Right renal cortex interstitium (tissue), 3 donors: Measurements from ENCODE around the gene ECE2. TPM values are rescaled to one million over a fixed set of nuclear protein-coding genes. Genes with fewer than 3 reads are reported as not detected.

Experiments
- DNase-seq, 3 donors: peaks; one replicate each; pipeline ENCODE4 v3.0.0-alpha.2; 2013; ENCODE audit warnings: low read depth in 3 of 3, low spot score in 2 of 3
- polyA plus RNA-seq, 3 donors: library from polyadenylated mRNA; unstranded; fragments of 120-200 nt; gene quantifications; one replicate each; pipeline ENCODE4 v1.2.1, GENCODE V29; 2013; ENCODE audit not compliant: insufficient read length in 3 of 3

Gene ECE2
- under 1 TPM in 1 of 3 donors, not detected in 2; 0.10 TPM for polyA plus RNA-seq

DNA sequence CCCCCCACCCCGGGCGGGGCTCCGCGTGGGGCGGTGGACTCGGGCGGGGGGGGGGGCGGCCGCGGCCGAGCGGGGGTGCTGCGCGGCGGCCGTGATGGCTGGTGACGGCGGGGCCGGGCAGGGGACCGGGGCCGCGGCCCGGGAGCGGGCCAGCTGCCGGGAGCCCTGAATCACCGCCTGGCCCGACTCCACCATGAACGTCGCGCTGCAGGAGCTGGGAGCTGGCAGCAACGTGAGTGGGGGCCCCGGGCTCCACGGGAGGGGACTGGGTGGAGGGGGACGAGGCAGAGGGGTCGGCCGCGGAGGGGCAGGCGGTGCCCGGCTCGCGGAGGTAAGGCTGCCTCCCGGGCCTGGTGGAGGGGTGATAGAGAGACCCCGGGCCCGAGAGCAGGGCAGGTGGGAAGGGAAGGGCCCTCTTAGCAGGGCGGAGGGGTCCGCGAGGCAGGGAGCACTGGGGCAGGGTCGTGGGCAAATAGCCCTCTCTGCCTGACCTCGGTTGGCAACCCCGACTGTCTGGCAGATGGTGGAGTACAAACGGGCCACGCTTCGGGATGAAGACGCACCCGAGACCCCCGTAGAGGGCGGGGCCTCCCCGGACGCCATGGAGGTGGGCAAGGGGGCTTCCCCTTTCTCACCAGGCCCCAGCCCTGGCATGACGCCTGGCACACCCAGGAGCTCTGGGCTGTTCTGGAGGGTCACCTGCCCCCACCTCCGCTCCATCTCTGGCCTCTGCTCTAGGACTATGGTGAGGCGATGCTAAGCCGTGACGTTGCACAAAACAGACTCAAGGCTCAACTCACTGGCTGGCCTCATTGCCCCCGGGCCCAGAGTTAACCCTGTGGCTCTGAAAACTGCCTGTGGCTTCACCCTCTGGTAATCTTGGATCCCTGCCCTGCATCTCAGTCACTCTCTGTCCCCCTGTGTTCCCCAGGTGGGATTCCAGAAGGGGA, at the start of gene ECE2:
TSS of gene ECE2 (plus strand) at position 62 of the 950 bp plus-strand sequence. CDS start at position 194, 132 bp downstream.
- no peak for DNase-seq

DNA sequence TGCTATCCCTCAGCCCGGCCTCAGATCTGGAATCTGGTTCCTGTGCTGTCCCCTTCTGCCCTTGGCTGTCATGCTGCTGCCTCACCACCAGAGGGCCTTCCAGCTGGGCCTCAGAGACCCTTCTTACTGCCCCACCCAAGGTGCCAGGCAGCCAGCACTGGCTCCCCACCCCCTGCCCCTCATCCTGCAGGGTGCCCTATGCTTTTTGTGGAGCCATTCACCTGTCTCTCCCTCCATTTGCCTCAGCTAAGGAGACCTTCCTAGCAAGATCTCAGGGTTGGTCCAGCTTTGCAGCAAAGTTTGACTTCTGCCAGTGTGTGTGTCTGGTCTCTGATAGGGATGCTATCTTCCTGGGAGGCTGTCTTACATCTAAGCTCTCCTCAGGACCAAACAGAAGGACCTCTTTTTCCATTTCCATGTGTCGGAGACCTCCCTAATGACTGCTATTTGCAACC, 48.3 kb upstream of the ECE2 start:
- no peak for DNase-seq

GRCh38 chr3:184228376-184229137, 47.3 kb upstream of the ECE2 start:
- no peak for DNase-seq

DNA sequence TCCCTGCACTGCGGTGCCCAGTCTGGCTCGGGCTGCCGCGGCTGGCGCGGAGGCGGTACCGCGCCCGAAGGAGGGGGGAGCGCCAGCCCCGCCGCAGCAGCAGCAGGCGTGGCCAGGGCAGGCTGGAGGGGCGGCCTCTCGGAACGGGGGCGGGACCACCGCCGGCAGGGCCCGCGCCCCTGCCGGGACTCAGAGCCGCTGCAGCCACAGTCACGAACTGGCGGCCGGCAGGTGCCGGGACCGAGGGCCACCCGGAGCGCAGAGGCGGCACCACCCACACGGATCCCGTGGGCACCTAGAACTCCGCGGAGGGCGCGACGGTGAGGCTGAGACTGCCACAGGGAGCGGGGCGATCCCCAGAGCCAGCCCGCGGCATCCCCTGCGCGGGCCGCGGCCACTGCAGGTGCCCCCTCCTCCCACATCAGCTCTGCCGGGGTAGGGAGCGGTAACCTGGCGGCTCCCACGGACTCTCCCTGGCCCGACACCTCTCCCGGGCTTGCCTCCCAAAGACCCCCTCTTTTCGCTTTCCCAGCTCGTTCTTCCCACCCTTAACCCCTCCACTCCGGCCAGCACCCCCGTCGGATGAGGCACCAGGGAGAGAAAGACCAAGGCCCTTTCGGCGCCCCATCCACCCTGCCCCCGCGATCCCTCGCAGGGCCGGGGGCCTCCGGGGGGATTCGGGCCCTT, 46.3 kb upstream of the ECE2 start, which contains the start of gene VWA5B2:
TSS of gene VWA5B2 (plus strand) at position 192 of the 687 bp plus-strand sequence. CDS start 944 bp downstream, outside the sequence.
- DNase-seq: peak in 1 of 3 donors; percentile 30

GRCh38 chr3:184230081-184230602, 45.7 kb upstream of the ECE2 start:
- no peak for DNase-seq

- DNase-seq: no peak
These were observed 45.0 kb upstream of the ECE2 start for GRCh38 chr3:184230603-184231528.

GRCh38 chr3:184231671-184232070, 44.2 kb upstream of the ECE2 start:
- DNase-seq: no peak

DNA sequence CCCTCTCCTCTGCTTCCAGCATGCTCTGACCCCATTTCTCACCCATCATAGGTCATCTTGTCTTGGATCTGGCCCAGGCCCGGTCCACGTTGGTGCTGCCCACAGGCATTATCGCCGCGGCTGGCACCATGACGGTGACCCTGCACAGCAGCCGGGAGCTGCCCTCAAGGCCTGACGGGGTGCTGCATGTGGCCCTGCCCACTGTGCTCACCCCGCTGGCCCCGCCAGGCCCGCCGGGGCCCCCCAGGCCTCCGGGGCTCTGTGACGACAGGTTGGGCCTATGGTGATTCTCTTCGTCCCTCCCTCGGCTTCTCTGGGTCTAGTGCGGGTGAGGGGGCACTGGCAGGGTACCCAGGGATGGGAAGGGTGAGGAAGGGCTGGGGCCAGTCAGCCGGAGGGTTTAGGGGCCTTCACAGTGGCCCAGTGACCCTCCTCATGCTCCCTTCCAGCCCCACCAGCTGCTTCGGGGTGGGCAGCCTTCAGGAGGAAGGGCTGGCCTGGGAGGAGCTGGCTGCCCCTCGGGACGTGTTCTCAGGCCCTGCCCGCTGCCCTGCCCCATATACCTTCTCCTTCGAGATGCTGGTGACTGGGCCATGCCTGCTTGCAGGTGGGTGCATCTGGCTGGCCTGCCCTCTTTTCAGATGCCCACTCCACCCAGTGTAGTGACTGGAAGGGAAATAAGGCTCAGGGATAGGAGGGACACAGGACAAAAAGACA, 42.5 kb upstream of the ECE2 start:
- no peak for DNase-seq

DNA sequence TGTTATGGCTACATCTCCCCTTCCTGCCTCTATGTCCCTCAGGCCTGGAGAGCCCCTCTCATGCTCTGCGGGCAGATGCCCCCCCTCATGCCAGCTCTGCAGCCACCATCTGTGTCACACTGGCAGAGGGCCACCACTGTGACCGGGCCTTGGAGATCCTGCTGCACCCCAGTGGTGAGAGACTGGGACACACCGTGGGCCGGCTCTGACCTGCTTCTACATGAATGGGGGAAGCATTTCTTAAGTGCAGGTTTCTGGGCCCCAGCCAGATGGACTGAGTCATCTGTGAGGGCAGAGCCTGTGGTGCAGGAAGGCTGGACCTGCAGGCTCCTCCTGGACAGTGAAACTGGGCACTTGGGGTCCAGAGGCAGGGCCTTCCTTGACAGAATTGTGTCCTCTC, 41.6 kb upstream of the ECE2 start:
- no peak for DNase-seq

DNA sequence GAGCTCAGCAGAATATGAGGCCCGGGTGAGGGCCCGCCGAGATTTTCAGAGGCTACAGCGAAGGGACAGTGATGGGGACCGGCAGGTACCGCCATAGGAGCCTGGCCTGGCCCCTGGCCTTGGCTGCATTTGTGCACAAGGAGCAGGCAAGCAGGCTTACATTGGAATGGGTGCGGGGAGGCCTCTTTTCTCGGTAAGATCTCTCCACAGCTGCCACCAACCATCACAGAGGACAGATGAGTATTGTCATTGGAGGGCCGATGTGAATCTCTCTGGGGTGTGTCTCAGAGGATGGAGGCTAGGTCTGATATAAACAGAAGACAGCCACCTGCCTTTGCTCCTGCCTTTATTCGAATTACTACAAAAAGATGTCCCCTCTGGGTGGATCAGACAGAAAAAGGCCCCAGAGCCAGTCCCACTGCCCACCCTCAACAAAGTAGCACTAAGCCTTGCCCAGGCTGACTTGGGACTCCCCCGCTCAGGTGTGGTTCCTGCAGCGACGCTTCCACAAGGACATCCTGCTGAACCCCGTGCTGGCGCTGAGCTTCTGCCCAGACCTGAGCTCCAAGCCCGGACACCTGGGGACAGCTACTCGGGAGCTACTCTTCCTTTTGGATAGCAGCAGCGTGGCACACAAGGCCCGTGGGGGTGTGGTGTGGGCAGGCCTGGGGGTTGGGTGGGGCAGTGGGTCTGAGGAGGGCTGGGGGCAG, 41.0 kb upstream of the ECE2 start:
- no peak for DNase-seq

DNA sequence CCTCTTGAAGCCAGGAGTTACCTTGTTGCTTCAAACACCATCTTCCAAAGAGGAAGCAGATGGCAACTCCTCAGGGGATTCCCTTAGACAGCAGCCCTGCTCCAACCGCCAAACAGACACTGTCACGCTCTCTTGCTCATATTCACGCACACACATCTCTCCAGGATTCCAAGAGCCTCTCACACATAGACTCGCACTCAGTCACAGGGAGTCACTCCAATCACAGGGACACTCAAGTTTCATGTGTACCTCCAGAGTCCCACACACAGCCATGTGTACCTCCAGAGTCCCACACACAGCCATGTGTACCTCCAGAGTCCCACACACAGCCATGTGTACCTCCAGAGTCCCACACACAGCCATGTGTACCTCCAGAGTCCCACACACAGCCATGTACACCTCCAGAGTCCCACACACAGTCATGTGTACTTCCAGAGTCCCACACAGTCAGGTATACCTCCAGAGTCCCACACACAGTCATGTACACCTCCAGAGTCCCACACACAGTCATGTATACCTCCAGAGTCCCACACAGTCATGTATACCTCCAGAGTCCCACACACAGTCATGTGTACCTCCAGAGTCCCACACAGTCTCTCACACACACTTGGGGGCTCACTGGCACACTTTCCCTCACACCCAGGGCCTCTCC, 40.3 kb upstream of the ECE2 start:
- DNase-seq: no peak

GRCh38 chr3:184236033-184236410, 39.8 kb upstream of the ECE2 start:
- no peak for DNase-seq

DNA sequence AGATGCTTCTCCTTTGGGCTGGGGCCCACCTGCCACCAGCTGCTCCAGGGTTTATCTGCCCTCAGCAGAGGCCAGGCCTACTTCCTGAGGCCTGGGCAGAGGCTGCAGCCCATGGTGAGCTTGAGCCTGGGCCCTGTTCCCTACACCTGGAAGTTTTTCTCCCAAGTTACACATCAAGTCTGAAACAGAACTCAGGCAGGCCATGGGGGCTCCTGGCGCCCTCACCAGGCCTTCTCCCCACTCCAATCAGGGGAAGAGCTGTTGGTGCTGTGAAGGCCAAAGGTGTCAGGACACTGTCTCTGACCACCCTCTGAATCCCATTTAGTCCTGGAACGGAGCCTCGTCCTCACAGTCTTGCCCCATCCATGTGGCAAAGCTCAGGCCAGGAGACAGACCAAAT, 39.2 kb upstream of the ECE2 start:
- no peak for DNase-seq

DNA sequence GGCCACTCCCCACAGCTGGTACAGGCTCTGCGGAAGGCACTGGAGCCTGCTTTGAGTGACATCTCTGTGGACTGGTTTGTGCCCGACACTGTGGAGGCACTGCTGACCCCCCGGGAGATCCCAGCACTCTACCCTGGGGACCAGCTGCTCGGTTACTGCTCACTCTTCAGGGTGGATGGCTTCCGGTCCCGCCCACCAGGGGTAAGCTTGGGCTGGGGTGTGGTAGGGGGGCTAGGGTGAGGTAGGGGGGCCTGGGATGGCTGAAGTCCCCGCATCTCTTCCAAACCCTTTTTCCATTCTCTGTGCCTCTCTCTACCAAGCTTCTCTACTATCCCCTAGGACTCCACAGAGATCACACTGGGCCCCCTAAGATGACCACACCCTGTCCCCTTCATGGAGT, 38.6 kb upstream of the ECE2 start:
- DNase-seq: no peak

- DNase-seq: no peak
These were observed 38.0 kb upstream of the ECE2 start for GRCh38 chr3:184237807-184238206.

DNA sequence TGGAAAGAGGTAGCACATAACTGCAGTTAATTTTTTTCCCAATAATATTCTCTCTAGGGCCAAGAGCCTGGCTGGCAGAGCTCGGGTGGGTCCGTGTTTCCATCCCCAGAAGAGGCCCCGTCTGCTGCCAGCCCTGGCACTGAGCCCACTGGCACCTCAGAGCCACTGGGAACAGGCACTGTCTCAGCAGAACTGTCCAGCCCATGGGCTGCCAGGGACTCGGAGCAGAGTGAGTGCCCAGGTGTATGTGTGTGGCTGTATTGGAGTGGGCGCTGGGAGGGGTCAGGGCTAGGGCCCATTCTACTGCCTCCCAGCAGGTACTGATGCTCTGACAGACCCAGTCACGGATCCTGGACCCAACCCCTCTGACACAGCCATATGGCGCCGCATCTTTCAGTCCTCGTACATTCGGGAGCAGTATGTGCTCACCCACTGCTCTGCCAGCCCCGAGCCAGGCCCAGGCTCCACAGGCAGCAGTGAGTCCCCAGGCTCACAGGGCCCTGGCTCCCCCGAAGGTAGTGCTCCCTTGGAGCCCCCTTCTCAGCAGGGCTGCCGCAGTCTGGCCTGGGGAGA, 37.5 kb upstream of the ECE2 start:
- DNase-seq: no peak

DNA sequence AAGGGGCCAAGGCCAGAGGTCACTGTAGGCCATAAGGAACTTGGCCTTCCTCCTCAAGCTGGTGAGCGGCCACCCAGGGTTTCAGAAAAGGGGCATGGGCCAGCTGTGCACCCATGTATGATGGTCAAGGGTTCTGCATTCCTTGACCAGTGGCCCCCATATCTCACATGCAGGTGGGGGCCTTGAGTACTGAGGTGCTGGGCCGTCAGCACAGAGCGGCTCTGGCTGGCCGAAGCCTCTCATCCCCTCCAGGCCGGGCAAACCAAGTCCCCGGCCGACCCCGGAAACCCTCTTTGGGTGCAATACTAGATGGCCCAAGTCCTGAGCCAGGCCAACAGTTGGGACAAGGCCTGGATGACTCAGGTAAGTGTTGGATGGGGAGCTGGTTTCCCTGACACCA, 36.6 kb upstream of the ECE2 start:
- no peak for DNase-seq
